ENCODE results near the gene PIGC. TPM values are rescaled to one million over a fixed set of nuclear protein-coding genes. Genes with fewer than 3 reads are reported as not detected.

The PIGC gene
- total RNA-seq, result 25.6 TPM

- Histone ChIP-seq H3K9ac (ENCODE audit: low read depth in 1 of 3, low read length in 3 of 3) (peak within 1 kb of the TSS; percentile 88 to 92 (median 88)), H3K27ac (ENCODE audit: low read depth, low read length) (peak within 1 kb of the TSS; percentile 66), H3K9me3 (ENCODE audit: control insufficient read depth in 3 of 3, low read length in 3 of 3) (no peaks in the 10 kb centered on the region), H3K4me3 (ENCODE audit: low read length in 3 of 3) (peak within 1 kb of the TSS; percentile 79 to 86 (median 79)), H3K27me3 (ENCODE audit: control insufficient read depth in 3 of 3, insufficient read depth in 3 of 3, low read length in 3 of 3) (no peaks in the 10 kb centered on the region), H3K4me1 (ENCODE audit: control insufficient read depth in 3 of 3, insufficient read depth in 3 of 3, low read length in 3 of 3) (peaks cover 26 to 38% (median 30%) of the 10 kb centered on the region in 3 donors), H3K36me3 (ENCODE audit: control insufficient read depth in 3 of 3, insufficient read depth in 3 of 3, low read length in 3 of 3) (peaks cover 4 to 8% (median 7%) of the 10 kb centered on the region in 3 donors)
These were observed at the start of gene PIGC for GRCh38 chr1:172443666-172444453. PIGC (minus strand) TSS chr1:172444069; CDS start chr1:172442622, 1,447 bp downstream.

GRCh38 chr1:172492421-172492820 lies 48.6 kb upstream of the PIGC start:
- Histone ChIP-seq H3K9ac (ENCODE audit: low read depth in 1 of 3, low read length in 3 of 3) (no peak overlapping the region), H3K27ac (ENCODE audit: low read depth, low read length) (no peak overlapping the region), H3K4me1 (ENCODE audit: control insufficient read depth in 3 of 3, insufficient read depth in 3 of 3, low read length in 3 of 3) (no peaks in the 10 kb centered on the region), H3K4me3 (ENCODE audit: low read length in 3 of 3) (no peak overlapping the region), H3K36me3 (ENCODE audit: control insufficient read depth in 3 of 3, insufficient read depth in 3 of 3, low read length in 3 of 3) (no peaks in the 10 kb centered on the region), H3K27me3 (ENCODE audit: control insufficient read depth in 3 of 3, insufficient read depth in 3 of 3, low read length in 3 of 3) (peaks cover 0 to 7% (median 3%) of the 10 kb centered on the region in 3 donors), H3K9me3 (ENCODE audit: control insufficient read depth in 3 of 3, low read length in 3 of 3) (peaks cover 0 to 2% (median 0%) of the 10 kb centered on the region in 3 donors)

GRCh38 chr1:172489847-172490246 lies 46.0 kb upstream of the PIGC start:
- Histone ChIP-seq H3K27ac (ENCODE audit: low read depth, low read length) (no peak overlapping the region), H3K36me3 (ENCODE audit: control insufficient read depth in 3 of 3, insufficient read depth in 3 of 3, low read length in 3 of 3) (no peaks in the 10 kb centered on the region), H3K9ac (ENCODE audit: low read depth in 1 of 3, low read length in 3 of 3) (no peak overlapping the region), H3K4me3 (ENCODE audit: low read length in 3 of 3) (no peak overlapping the region), H3K27me3 (ENCODE audit: control insufficient read depth in 3 of 3, insufficient read depth in 3 of 3, low read length in 3 of 3) (peaks cover 3 to 7% (median 3%) of the 10 kb centered on the region in 3 donors), H3K9me3 (ENCODE audit: control insufficient read depth in 3 of 3, low read length in 3 of 3) (no peaks in the 10 kb centered on the region), H3K4me1 (ENCODE audit: control insufficient read depth in 3 of 3, insufficient read depth in 3 of 3, low read length in 3 of 3) (no peaks in the 10 kb centered on the region)

- Histone ChIP-seq H3K9me3 (ENCODE audit: control insufficient read depth in 3 of 3, low read length in 3 of 3) (no peaks in the 10 kb centered on the region), H3K4me3 (ENCODE audit: low read length in 3 of 3) (no peak overlapping the region)
These were observed 44.5 kb upstream of the PIGC start for GRCh38 chr1:172488393-172488792.

GRCh38 chr1:172487550-172487949 lies 43.7 kb upstream of the PIGC start:
- Histone ChIP-seq H3K27ac (ENCODE audit: low read depth, low read length) (no peak overlapping the region), H3K36me3 (ENCODE audit: control insufficient read depth in 3 of 3, insufficient read depth in 3 of 3, low read length in 3 of 3) (no peaks in the 10 kb centered on the region), H3K9ac (ENCODE audit: low read depth in 1 of 3, low read length in 3 of 3) (no peak overlapping the region), H3K4me1 (ENCODE audit: control insufficient read depth in 3 of 3, insufficient read depth in 3 of 3, low read length in 3 of 3) (no peaks in the 10 kb centered on the region), H3K9me3 (ENCODE audit: control insufficient read depth in 3 of 3, low read length in 3 of 3) (no peaks in the 10 kb centered on the region), H3K4me3 (ENCODE audit: low read length in 3 of 3) (no peak overlapping the region), H3K27me3 (ENCODE audit: control insufficient read depth in 3 of 3, insufficient read depth in 3 of 3, low read length in 3 of 3) (peaks cover 3 to 7% (median 3%) of the 10 kb centered on the region in 3 donors)

More at GRCh38 chr1:172488393-172488792, 44.5 kb upstream of the PIGC start:
- H3K27me3 ChIP-seq (ENCODE audit: control insufficient read depth in 3 of 3, insufficient read depth in 3 of 3, low read length in 3 of 3), result peaks cover 3 to 7% (median 3%) of the 10 kb centered on the region in 3 donors
- H3K36me3 ChIP-seq (ENCODE audit: control insufficient read depth in 3 of 3, insufficient read depth in 3 of 3, low read length in 3 of 3), result no peaks in the 10 kb centered on the region
- H3K9ac ChIP-seq (ENCODE audit: low read depth in 1 of 3, low read length in 3 of 3), result no peak overlapping the region
- H3K4me1 ChIP-seq (ENCODE audit: control insufficient read depth in 3 of 3, insufficient read depth in 3 of 3, low read length in 3 of 3), result no peaks in the 10 kb centered on the region
- no peak overlapping the region for H3K27ac ChIP-seq (ENCODE audit: low read depth, low read length)

- Histone ChIP-seq H3K36me3 (ENCODE audit: control insufficient read depth in 3 of 3, insufficient read depth in 3 of 3, low read length in 3 of 3) (no peaks in the 10 kb centered on the region), H3K4me1 (ENCODE audit: control insufficient read depth in 3 of 3, insufficient read depth in 3 of 3, low read length in 3 of 3) (no peaks in the 10 kb centered on the region), H3K27me3 (ENCODE audit: control insufficient read depth in 3 of 3, insufficient read depth in 3 of 3, low read length in 3 of 3) (peaks cover 3 to 7% (median 3%) of the 10 kb centered on the region in 3 donors), H3K9me3 (ENCODE audit: control insufficient read depth in 3 of 3, low read length in 3 of 3) (no peaks in the 10 kb centered on the region), H3K4me3 (ENCODE audit: low read length in 3 of 3) (no peak overlapping the region), H3K27ac (ENCODE audit: low read depth, low read length) (no peak overlapping the region), H3K9ac (ENCODE audit: low read depth in 1 of 3, low read length in 3 of 3) (no peak overlapping the region)
These were observed 43.1 kb upstream of the PIGC start for GRCh38 chr1:172486805-172487454.

- no peak overlapping the region for H3K9ac ChIP-seq (ENCODE audit: low read depth in 1 of 3, low read length in 3 of 3)
- H3K36me3 ChIP-seq (ENCODE audit: control insufficient read depth in 3 of 3, insufficient read depth in 3 of 3, low read length in 3 of 3), result no peaks in the 10 kb centered on the region
- no peak overlapping the region for H3K27ac ChIP-seq (ENCODE audit: low read depth, low read length)
- H3K27me3 ChIP-seq (ENCODE audit: control insufficient read depth in 3 of 3, insufficient read depth in 3 of 3, low read length in 3 of 3), result peaks cover 3 to 7% (median 3%) of the 10 kb centered on the region in 3 donors
- H3K4me3 ChIP-seq (ENCODE audit: low read length in 3 of 3), result no peak overlapping the region
- H3K9me3 ChIP-seq (ENCODE audit: control insufficient read depth in 3 of 3, low read length in 3 of 3), result no peaks in the 10 kb centered on the region
- no peaks in the 10 kb centered on the region for H3K4me1 ChIP-seq (ENCODE audit: control insufficient read depth in 3 of 3, insufficient read depth in 3 of 3, low read length in 3 of 3)
These were observed 41.8 kb upstream of the PIGC start for GRCh38 chr1:172485626-172486025.

- Histone ChIP-seq H3K4me3 (ENCODE audit: low read length in 3 of 3) (no peak overlapping the region), H3K9ac (ENCODE audit: low read depth in 1 of 3, low read length in 3 of 3) (no peak overlapping the region), H3K27ac (ENCODE audit: low read depth, low read length) (no peak overlapping the region), H3K4me1 (ENCODE audit: control insufficient read depth in 3 of 3, insufficient read depth in 3 of 3, low read length in 3 of 3) (no peaks in the 10 kb centered on the region), H3K36me3 (ENCODE audit: control insufficient read depth in 3 of 3, insufficient read depth in 3 of 3, low read length in 3 of 3) (no peaks in the 10 kb centered on the region), H3K27me3 (ENCODE audit: control insufficient read depth in 3 of 3, insufficient read depth in 3 of 3, low read length in 3 of 3) (peaks cover 3 to 6% (median 3%) of the 10 kb centered on the region in 3 donors), H3K9me3 (ENCODE audit: control insufficient read depth in 3 of 3, low read length in 3 of 3) (no peaks in the 10 kb centered on the region)
These were observed 40.4 kb upstream of the PIGC start for GRCh38 chr1:172484252-172484651.

GRCh38 chr1:172483448-172483847 lies 39.6 kb upstream of the PIGC start:
- Histone ChIP-seq H3K9ac (ENCODE audit: low read depth in 1 of 3, low read length in 3 of 3) (no peak overlapping the region), H3K36me3 (ENCODE audit: control insufficient read depth in 3 of 3, insufficient read depth in 3 of 3, low read length in 3 of 3) (no peaks in the 10 kb centered on the region), H3K4me3 (ENCODE audit: low read length in 3 of 3) (no peak overlapping the region), H3K27ac (ENCODE audit: low read depth, low read length) (no peak overlapping the region), H3K27me3 (ENCODE audit: control insufficient read depth in 3 of 3, insufficient read depth in 3 of 3, low read length in 3 of 3) (peaks cover 3 to 4% (median 3%) of the 10 kb centered on the region in 3 donors), H3K9me3 (ENCODE audit: control insufficient read depth in 3 of 3, low read length in 3 of 3) (no peaks in the 10 kb centered on the region), H3K4me1 (ENCODE audit: control insufficient read depth in 3 of 3, insufficient read depth in 3 of 3, low read length in 3 of 3) (no peaks in the 10 kb centered on the region)

- H3K36me3 ChIP-seq (ENCODE audit: control insufficient read depth in 3 of 3, insufficient read depth in 3 of 3, low read length in 3 of 3), result no peaks in the 10 kb centered on the region
- H3K4me3 ChIP-seq (ENCODE audit: low read length in 3 of 3), result no peak overlapping the region
- no peaks in the 10 kb centered on the region for H3K4me1 ChIP-seq (ENCODE audit: control insufficient read depth in 3 of 3, insufficient read depth in 3 of 3, low read length in 3 of 3)
- no peaks in the 10 kb centered on the region for H3K9me3 ChIP-seq (ENCODE audit: control insufficient read depth in 3 of 3, low read length in 3 of 3)
- no peak overlapping the region for H3K27ac ChIP-seq (ENCODE audit: low read depth, low read length)
- H3K9ac ChIP-seq (ENCODE audit: low read depth in 1 of 3, low read length in 3 of 3), result no peak overlapping the region
- peaks cover 0 to 2% (median 0%) of the 10 kb centered on the region in 3 donors for H3K27me3 ChIP-seq (ENCODE audit: control insufficient read depth in 3 of 3, insufficient read depth in 3 of 3, low read length in 3 of 3)
These were observed 38.2 kb upstream of the PIGC start for GRCh38 chr1:172482044-172482443.
